GM13977 (cell line): ENCODE data around the gene CCS.
"Not testable (repeated sequence)": the region's sequence is repeated elsewhere in the genome, so short reads cannot be mapped to it uniquely, and the experiment has no call there.

Experiments used
- DNase-seq: peaks from one replicate; pipeline ENCODE4 v3.0.0; 2012; ENCODE audit warnings: low spot score
- in situ Hi-C: fragments of 300-500 bp; cut with MboI; formaldehyde crosslinking; loops from one replicate; pipeline ENCODE4 v1.12.0; 2022; ENCODE audit warnings: low sequenced_read_pairs, low pct_unique_long_range_greater_than_20kb, mixed read lengths, inconsistent platforms; ENCODE audit not compliant: unreplicated experiment
- TF ChIP-seq, protein P1 (sequence below): IDR thresholded peaks from 2 replicates; pipeline ENCODE4 v1.5.1; 2012; ENCODE audit warnings: mild to moderate bottlenecking, control low read depth; ENCODE audit not compliant: insufficient read depth; ENCODE audit errors: extremely low read depth, missing control alignments

CCS gene, protein sequence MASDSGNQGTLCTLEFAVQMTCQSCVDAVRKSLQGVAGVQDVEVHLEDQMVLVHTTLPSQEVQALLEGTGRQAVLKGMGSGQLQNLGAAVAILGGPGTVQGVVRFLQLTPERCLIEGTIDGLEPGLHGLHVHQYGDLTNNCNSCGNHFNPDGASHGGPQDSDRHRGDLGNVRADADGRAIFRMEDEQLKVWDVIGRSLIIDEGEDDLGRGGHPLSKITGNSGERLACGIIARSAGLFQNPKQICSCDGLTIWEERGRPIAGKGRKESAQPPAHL

DNA sequence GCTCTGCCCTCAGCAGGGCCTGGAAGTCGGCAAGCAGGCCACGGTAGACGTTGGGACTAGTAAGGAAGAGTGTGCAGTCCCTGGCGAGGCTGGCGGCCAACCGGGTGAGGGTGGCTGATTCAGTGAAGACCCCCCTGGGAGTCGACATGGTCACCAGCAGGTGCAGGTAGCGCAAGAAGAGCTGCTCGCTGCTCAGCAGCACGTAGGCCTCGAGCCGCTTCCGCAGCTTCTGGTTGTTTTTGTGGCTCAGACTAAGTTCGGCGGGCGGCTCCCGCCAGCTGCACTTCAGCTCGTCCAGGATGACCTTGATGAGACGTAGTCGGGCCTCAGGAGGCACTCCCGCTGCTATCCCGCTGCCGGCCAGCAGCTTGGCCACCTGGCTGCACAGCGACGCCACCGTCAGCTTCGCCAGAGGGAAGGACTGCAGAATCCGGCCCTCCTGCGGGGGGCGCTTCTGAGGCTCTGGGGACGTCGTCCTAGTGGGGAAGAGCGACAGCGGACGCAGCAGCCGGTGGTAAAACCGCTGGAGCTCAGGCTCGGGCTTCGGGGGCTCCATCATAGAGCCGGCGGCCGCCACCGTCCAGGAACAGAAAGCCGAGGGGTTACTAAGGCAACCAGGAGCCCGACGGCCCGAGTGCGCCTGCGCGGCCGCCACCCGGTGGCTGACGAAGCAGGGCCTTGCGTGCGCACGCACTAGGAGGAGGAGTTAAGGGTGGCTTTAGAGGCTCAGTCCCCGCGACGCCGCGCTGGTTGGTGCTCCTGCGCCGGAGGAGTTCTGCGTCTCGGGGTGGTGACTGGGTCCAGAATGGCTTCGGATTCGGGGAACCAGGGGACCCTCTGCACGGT lies at the start of gene CCS, which contains the start of gene CCDC87:
CCS (plus strand) TSS at position 729 of the 846 bp plus-strand sequence; CDS start at position 806, 77 bp downstream.
CCDC87 (minus strand) TSS at position 607 of the 846 bp plus-strand sequence; CDS start at position 559, 48 bp downstream.
- in situ Hi-C loops, result no loop called here
- peak; percentile 100 for DNase-seq
- TF ChIP-seq, protein P1, sequence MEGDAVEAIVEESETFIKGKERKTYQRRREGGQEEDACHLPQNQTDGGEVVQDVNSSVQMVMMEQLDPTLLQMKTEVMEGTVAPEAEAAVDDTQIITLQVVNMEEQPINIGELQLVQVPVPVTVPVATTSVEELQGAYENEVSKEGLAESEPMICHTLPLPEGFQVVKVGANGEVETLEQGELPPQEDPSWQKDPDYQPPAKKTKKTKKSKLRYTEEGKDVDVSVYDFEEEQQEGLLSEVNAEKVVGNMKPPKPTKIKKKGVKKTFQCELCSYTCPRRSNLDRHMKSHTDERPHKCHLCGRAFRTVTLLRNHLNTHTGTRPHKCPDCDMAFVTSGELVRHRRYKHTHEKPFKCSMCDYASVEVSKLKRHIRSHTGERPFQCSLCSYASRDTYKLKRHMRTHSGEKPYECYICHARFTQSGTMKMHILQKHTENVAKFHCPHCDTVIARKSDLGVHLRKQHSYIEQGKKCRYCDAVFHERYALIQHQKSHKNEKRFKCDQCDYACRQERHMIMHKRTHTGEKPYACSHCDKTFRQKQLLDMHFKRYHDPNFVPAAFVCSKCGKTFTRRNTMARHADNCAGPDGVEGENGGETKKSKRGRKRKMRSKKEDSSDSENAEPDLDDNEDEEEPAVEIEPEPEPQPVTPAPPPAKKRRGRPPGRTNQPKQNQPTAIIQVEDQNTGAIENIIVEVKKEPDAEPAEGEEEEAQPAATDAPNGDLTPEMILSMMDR, result peak; percentile 51

DNA sequence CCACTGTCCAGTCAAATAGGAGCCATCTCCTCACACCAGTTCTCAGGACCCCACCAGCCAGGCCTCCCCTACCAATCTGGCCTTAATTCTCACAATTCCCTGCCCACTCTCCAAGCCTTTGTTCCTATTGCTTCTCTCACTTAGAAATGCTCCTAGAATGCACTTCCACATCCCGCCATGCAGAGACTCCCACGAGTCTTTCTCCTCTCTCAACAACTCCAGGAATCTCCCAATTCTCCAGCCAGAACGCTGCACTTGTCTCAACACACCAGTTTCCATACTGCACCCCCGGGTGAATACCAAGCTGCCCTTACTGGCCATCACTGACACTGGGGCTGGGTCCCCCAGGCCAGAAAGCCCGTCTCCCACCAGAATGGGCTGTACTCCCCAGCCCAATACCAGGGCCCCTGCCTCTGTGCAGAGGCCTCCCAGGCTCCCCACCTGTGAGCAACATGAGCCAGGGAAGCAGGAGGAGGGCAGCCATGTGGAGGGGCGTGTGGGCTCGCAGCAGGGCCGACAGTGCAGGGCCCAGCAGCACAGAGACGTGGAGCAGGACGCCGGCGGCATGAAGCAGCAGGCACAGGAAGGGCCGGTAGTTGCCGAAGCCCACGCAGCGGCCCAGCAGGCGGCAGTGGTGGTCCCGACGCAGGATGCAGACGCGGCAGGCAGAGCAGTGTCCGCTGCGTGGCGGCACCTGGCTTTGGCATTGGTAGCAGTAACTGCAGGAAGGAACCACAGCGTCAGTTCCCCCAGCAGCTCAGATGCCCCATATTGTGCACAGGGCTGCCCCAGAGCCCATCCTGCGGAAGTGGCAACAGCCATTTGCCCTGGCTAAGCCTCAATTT lies 49.5 kb upstream of the CCS start:
- TF ChIP-seq, protein P1, result peak; percentile 73
- in situ Hi-C loops, result no loop called here
- DNase-seq, result peak; percentile 79

GRCh38 chr11:66544952-66545351 lies 48.0 kb upstream of the CCS start:
- in situ Hi-C loops, DNase-seq: not testable (repeated sequence)

- in situ Hi-C loops, result no loop called here
- TF ChIP-seq, protein P1, result no peak
- peak; percentile 99 for DNase-seq
Measured at GRCh38 chr11:66545701-66546367, 47.2 kb upstream of the CCS start, which contains the start of gene ZDHHC24. TSS of gene ZDHHC24 (minus strand) at chr11:66546048. CDS start at chr11:66546003, 45 bp downstream.

GRCh38 chr11:66546368-66546965 lies 46.5 kb upstream of the CCS start, which contains the start of gene ACTN3:
TSS of gene ACTN3 (plus strand) at chr11:66546903. CDS start at chr11:66546938, 35 bp downstream.
- TF ChIP-seq, protein P1, result no peak
- in situ Hi-C loops, result no loop called here
- no peak for DNase-seq

DNA sequence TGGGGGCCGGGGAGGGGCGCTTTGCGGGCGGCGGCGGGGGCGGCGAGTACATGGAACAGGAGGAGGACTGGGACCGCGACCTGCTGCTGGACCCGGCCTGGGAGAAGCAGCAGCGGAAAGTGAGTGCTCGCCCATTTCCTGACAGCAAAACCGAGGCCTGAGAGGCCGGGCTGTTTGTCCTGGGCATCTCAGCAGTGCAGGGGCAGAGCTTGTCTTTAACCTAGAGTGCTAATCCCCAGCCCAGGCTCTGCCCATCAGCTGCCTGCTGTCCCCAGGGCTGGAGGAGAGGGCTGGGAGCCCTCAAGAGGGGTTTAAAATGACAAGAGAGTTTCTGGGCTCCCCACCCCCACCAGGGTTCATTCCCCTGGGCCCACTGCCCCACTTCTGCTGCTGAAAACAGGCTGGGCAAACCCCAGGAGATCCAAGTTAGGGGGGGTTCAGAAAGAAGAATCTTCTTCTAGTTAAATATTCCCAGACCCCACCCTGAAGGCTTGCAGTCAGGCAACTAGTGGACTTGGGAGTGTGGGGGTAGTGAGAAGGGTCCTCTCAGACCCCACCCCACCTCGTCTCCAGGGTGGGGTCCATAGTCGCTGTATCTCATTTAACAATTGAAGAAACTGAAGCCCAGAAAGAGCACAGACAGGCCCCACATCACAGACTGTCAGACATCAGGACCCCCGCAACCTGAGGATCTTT lies 45.9 kb upstream of the CCS start:
- TF ChIP-seq, protein P1, result no peak
- no peak for DNase-seq
- in situ Hi-C loops, result no loop called here
